Left renal pelvis (tissue), 4 donors: Measurements from ENCODE around the gene ACER3. TPM values are rescaled to one million over a fixed set of nuclear protein-coding genes. Genes with fewer than 3 reads are reported as not detected.
"Not testable (repeated sequence)": the region's sequence is repeated elsewhere in the genome, so short reads cannot be mapped to it uniquely, and the experiment has no call there.

Source experiments
- DNase-seq, 4 donors: peaks; one replicate each; pipeline ENCODE4 v3.0.0-alpha.2; 2013; ENCODE audit warnings: low read depth in 4 of 4, low spot score in 3 of 4
- polyA plus RNA-seq, 4 donors: library from polyadenylated mRNA; unstranded; fragments of 120-200 nt; gene quantifications; one replicate each; pipeline ENCODE4 v1.2.1, GENCODE V29; 2013; ENCODE audit not compliant: insufficient read length in 4 of 4

Gene ACER3
- polyA plus RNA-seq, 4 donors = 14.8 to 18.2 (median 16.7) TPM

GRCh38 chr11:76916712-76917111 is 56.0 kb downstream of the ACER3 start:
- DNase-seq = no peak

- DNase-seq = peak in 3 of 4 donors; percentile 27 to 39 (median 37)
Measured at GRCh38 chr11:76918941-76919386, 58.2 kb downstream of the ACER3 start.

- DNase-seq = no peak
Measured at GRCh38 chr11:76919467-76919866, 58.7 kb downstream of the ACER3 start.

GRCh38 chr11:76919887-76920746 is 59.4 kb downstream of the ACER3 start:
- peak; percentile 50 to 78 (median 73) for DNase-seq

GRCh38 chr11:76927160-76927559 is 66.4 kb downstream of the ACER3 start:
- DNase-seq = no peak

- no peak for DNase-seq
Measured at GRCh38 chr11:76935042-76935441, 74.3 kb downstream of the ACER3 start.

GRCh38 chr11:76939219-76939631 is 78.5 kb downstream of the ACER3 start:
- no peak for DNase-seq

GRCh38 chr11:76944225-76944624 is 83.5 kb downstream of the ACER3 start:
- no peak for DNase-seq

- DNase-seq = no peak
Measured at GRCh38 chr11:76946223-76946622, 85.5 kb downstream of the ACER3 start.

- DNase-seq = no peak
Measured at GRCh38 chr11:76947190-76947589, 86.5 kb downstream of the ACER3 start.

GRCh38 chr11:76947800-76948199 is 87.1 kb downstream of the ACER3 start:
- DNase-seq = no peak

- no peak for DNase-seq
Measured at GRCh38 chr11:76955459-76956114, 94.9 kb downstream of the ACER3 start.

- DNase-seq = peak in 1 of 4 donors; percentile 6
Measured at GRCh38 chr11:76962583-76963416, 102.1 kb downstream of the ACER3 start.

- DNase-seq = not testable (repeated sequence)
Measured at GRCh38 chr11:76963417-76964168, 102.9 kb downstream of the ACER3 start.

GRCh38 chr11:76972051-76972450 is 111.3 kb downstream of the ACER3 start:
- no peak for DNase-seq

GRCh38 chr11:76974179-76974891 is 113.6 kb downstream of the ACER3 start:
- DNase-seq = no peak

GRCh38 chr11:76975513-76975912 is 114.8 kb downstream of the ACER3 start:
- DNase-seq = no peak

GRCh38 chr11:76977791-76978190 is 117.1 kb downstream of the ACER3 start:
- DNase-seq = no peak

GRCh38 chr11:76978239-76978638 is 117.5 kb downstream of the ACER3 start:
- DNase-seq = no peak

GRCh38 chr11:76978818-76979217 is 118.1 kb downstream of the ACER3 start:
- no peak for DNase-seq
